HCT116 (cell line): Measurements from ENCODE around the gene SPATA12. TPM values are rescaled to one million over a fixed set of nuclear protein-coding genes. Genes with fewer than 3 reads are reported as not detected.

Experiments
- ATAC-seq: fragments of 200-7000 bp; cut with Tn5 transposase; 2 replicates; pipeline ENCODE4 v1.9.1; 2020; ENCODE audit warnings: mild to moderate bottlenecking, moderate library complexity
- BruUV-seq: library from RNA; stranded (reverse); fragments of 400-500 nt; replicated peaks from 2 replicates; lab custom pipeline; 2021; lab: Mats Ljungman, UMichigan
- CTCF ChIA-PET: fragments of 300-600 bp; sonication (Branson Sonifier 250); formaldehyde crosslinking; loops from one replicate; lab custom pipeline; 2021; ENCODE audit warnings: antibody characterized with exemption; lab: Charles Lee
- POLR2A ChIA-PET: fragments of 300-600, 350-600 bp; sonication (Branson Sonifier 250); formaldehyde crosslinking; loops from one replicate; lab custom pipeline; 2021; ENCODE audit warnings: antibody characterized with exemption; lab: Charles Lee
- RAD21 ChIA-PET, 2 experiments: fragments of 300-600 bp; sonication (Branson Sonifier 250); formaldehyde crosslinking; loops; one replicate each; lab custom pipeline; 2023; ENCODE audit warnings: low total read pairs in 2 of 2; ENCODE audit not compliant: uncharacterized antibody in 2 of 2, unreplicated experiment in 2 of 2, low non-redundant PET in 1 of 2; lab: Charles Lee
- DNase-seq: peaks from one replicate; pipeline ENCODE4 v3.0.0-alpha.2; 2010; ENCODE audit warnings: low read depth, low spot score
- H2AFZ ChIP-seq: fragments of 200-600 bp; shearing (Covaris generic), sonication (generic); 2 replicates; pipeline ENCODE4 v1.6.1; 2017; ENCODE audit warnings: low read depth, mixed run types, mixed read lengths, antibody characterized with exemption, low read length; ENCODE audit not compliant: poor library complexity, severe bottlenecking
- H3K27ac ChIP-seq: 2 replicates; pipeline ENCODE4 v1.5.1; 2012; ENCODE audit warnings: low read depth, low read length
- H3K27me3 ChIP-seq: fragments of 200-600 bp; sonication (generic); 2 replicates; pipeline ENCODE4 v1.6.1; 2016; ENCODE audit warnings: mixed run types, low read length, mixed read lengths; ENCODE audit not compliant: insufficient read depth
- H3K36me3 ChIP-seq, 2 experiments: fragments of 200-500 bp in 1 of 2; fragments of 200-600 bp in 1 of 2; sonication (Bioruptor generic) in 1 of 2; sonication (generic) in 1 of 2; 2 replicates each; pipeline versions ENCODE4 v1.5.1 to v1.6.1; 2014 to 2016; ENCODE audit warnings: low read length in 2 of 2, inconsistent platforms in 1 of 2, mixed read lengths in 1 of 2, mixed run types in 1 of 2; ENCODE audit not compliant: insufficient read depth in 2 of 2, control insufficient read depth in 1 of 2
- H3K4me1 ChIP-seq, 2 experiments: fragments of 200-600 bp in 1 of 2; sonication (generic) in 1 of 2; 2 replicates each; pipeline versions ENCODE4 v1.5.1 to v1.6.1; 2012 to 2017; ENCODE audit warnings: low read length in 2 of 2, inconsistent platforms in 1 of 2, mild to moderate bottlenecking in 1 of 2, mixed read lengths in 1 of 2, mixed run types in 1 of 2, moderate library complexity in 1 of 2; ENCODE audit not compliant: insufficient read depth in 2 of 2, control insufficient read depth in 1 of 2
- H3K4me2 ChIP-seq: fragments of 200-600 bp; sonication (generic); 2 replicates; pipeline ENCODE4 v1.6.1; 2017; ENCODE audit warnings: mixed run types, low read length, mixed read lengths
- H3K4me3 ChIP-seq, 2 experiments: fragments of 200-600 bp in 1 of 2; sonication (generic) in 1 of 2; replicated peaks in 1 of 2; 2 replicates each; pipeline ENCODE4 v1.5.1; 2011 to 2016; ENCODE audit warnings: low read length in 2 of 2, control low read depth in 1 of 2, low read depth in 1 of 2, mild to moderate bottlenecking in 1 of 2, mixed read lengths in 1 of 2, mixed run types in 1 of 2
- H3K79me2 ChIP-seq: fragments of 200-600 bp; sonication (generic); 2 replicates; pipeline ENCODE4 v1.6.1; 2017; ENCODE audit warnings: mild to moderate bottlenecking, mixed run types, low read length, moderate library complexity, mixed read lengths; ENCODE audit not compliant: insufficient read depth
- H3K9ac ChIP-seq: fragments of 200-600 bp; sonication (generic); 2 replicates; pipeline ENCODE4 v1.6.1; 2016; ENCODE audit warnings: low read length, mixed read lengths
- H3K9me2 ChIP-seq: fragments of 200-600 bp; sonication (generic), shearing (Covaris generic); 2 replicates; pipeline ENCODE4 v1.6.1; 2017; ENCODE audit warnings: mixed run types, mild to moderate bottlenecking, moderate library complexity; ENCODE audit not compliant: insufficient read depth
- H3K9me3 ChIP-seq, 2 experiments: fragments of 200-500 bp in 1 of 2; fragments of 200-600 bp in 1 of 2; sonication (Bioruptor generic) in 1 of 2; sonication (generic) in 1 of 2; 2 replicates each; pipeline ENCODE4 v1.6.1; 2014 to 2017; ENCODE audit warnings: low read length in 2 of 2, mixed read lengths in 2 of 2, inconsistent platforms in 1 of 2, low read depth in 1 of 2, mild to moderate bottlenecking in 1 of 2, mixed run types in 1 of 2, moderate library complexity in 1 of 2; ENCODE audit not compliant: control insufficient read depth in 1 of 2, insufficient read depth in 1 of 2
- H4K20me1 ChIP-seq: fragments of 200-600 bp; sonication (generic), shearing (Covaris generic); 2 replicates; pipeline ENCODE4 v1.6.1; 2017; ENCODE audit warnings: mixed run types, mild to moderate bottlenecking, moderate library complexity; ENCODE audit not compliant: insufficient read depth
- ELF1 ChIP-seq: IDR thresholded peaks from 2 replicates; pipeline ENCODE4 v1.6.1; 2012; ENCODE audit warnings: low read depth, borderline replicate concordance
- EZH2 ChIP-seq: fragments of 200-600 bp; sonication (generic); IDR thresholded peaks from 2 replicates; pipeline ENCODE4 v1.6.1; 2017; ENCODE audit warnings: antibody characterized with exemption, mixed run types
- POLR2A ChIP-seq: IDR thresholded peaks from 2 replicates; pipeline ENCODE4 v1.7.0; 2011; ENCODE audit warnings: borderline replicate concordance; ENCODE audit not compliant: insufficient read depth, insufficient read length; ENCODE audit errors: extremely low read depth
- POLR2AphosphoS5 ChIP-seq: IDR thresholded peaks from 2 replicates; pipeline ENCODE4 v1.6.1; 2011; ENCODE audit warnings: mild to moderate bottlenecking, low read depth, low read length, moderate library complexity
- ZFX ChIP-seq: fragments of 450-650 bp; IDR thresholded peaks from 2 replicates; pipeline ENCODE4 v1.6.1; 2017
- intact Hi-C: fragments of 100-400 bp; cut with micrococcal nuclease; formaldehyde crosslinking; loops from 2 replicates; pipeline ENCODE4 v1.10.0; 2022
- total RNA-seq: library from RNA; stranded (reverse); gene quantifications from one replicate; pipeline ENCODE4 v1.2.1, GENCODE V29; 2021; ENCODE audit not compliant: unreplicated experiment

SPATA12 gene
- total RNA-seq, 1 experiment from 2014 or later = 0.22 TPM

GRCh38 chr3:57116501-57116900 is 56.0 kb downstream of the SPATA12 start:
- no peak overlapping the region for H3K27ac ChIP-seq
- no peak for DNase-seq
- no peaks in the 10 kb centered on the region for H3K36me3 ChIP-seq
- POLR2A ChIA-PET = no interaction called here
- H3K4me3 ChIP-seq = no peak overlapping the region
- H3K9me3 ChIP-seq = no peaks in the 10 kb centered on the region
- CTCF ChIA-PET = interaction anchor here (0.7 kb wide), 1 partner anchor 1103 kb away, joined by 4 read pairs; no protein-coding TSS in a partner anchor
- H3K4me2 ChIP-seq = no peak overlapping the region
- RAD21 ChIA-PET = interaction anchor here in 1 of 2 experiments (0.7 kb wide), 1 partner anchor 419 kb away, joined by 3 read pairs; no protein-coding TSS in a partner anchor
- no peak for TF ChIP-seq ZFX
- TF ChIP-seq ELF1 = no peak
- TF ChIP-seq EZH2 = no peak
- no peak for ATAC-seq
- H4K20me1 ChIP-seq = no peaks in the 10 kb centered on the region
- H3K9ac ChIP-seq = no peak overlapping the region
- H3K79me2 ChIP-seq = no peaks in the 10 kb centered on the region
- no peaks in the 10 kb centered on the region for H3K9me2 ChIP-seq
- no peaks in the 10 kb centered on the region for H3K27me3 ChIP-seq
- no TSS peak for BruUV-seq
- H2AFZ ChIP-seq = no peak overlapping the region
- intact Hi-C loops = no loop called here
- peaks cover 0 to 5% of the 10 kb centered on the region in 2 experiments; a peak in 1 of 4 replicates for H3K4me1 ChIP-seq

GRCh38 chr3:57118254-57118653 is 57.8 kb downstream of the SPATA12 start:
- ChIA-PET POLR2A (no interaction called here), RAD21 (no interaction called here), CTCF (no interaction called here)
- Histone ChIP-seq H3K4me3 (no peak overlapping the region), H4K20me1 (no peaks in the 10 kb centered on the region), H3K36me3 (no peaks in the 10 kb centered on the region), H3K79me2 (no peaks in the 10 kb centered on the region), H3K9ac (no peak overlapping the region), H3K27me3 (no peaks in the 10 kb centered on the region), H3K9me3 (no peaks in the 10 kb centered on the region), H3K9me2 (no peaks in the 10 kb centered on the region), H3K27ac (no peak overlapping the region), H2AFZ (no peak overlapping the region), H3K4me1 (no peaks in the 10 kb centered on the region), H3K4me2 (no peak overlapping the region)
- no peak for DNase-seq
- intact Hi-C loops = no loop called here
- no TSS peak for BruUV-seq
- no peak for ATAC-seq
- TF ChIP-seq POLR2AphosphoS5 = no peak
- TF ChIP-seq POLR2A = no peak
